SH-SY5Y (cell line): Measurements from ENCODE around the gene OSGEP.

Source experiments
- GATA2 ChIP-seq: IDR thresholded peaks from 2 replicates; pipeline ENCODE4 v1.6.1; 2011; ENCODE audit warnings: mild to moderate bottlenecking, low read depth, low read length
- GATA3 ChIP-seq: IDR thresholded peaks from 2 replicates; pipeline ENCODE4 v1.6.1; 2011; ENCODE audit warnings: low read depth, mild to moderate bottlenecking, low read length, moderate library complexity

DNA sequence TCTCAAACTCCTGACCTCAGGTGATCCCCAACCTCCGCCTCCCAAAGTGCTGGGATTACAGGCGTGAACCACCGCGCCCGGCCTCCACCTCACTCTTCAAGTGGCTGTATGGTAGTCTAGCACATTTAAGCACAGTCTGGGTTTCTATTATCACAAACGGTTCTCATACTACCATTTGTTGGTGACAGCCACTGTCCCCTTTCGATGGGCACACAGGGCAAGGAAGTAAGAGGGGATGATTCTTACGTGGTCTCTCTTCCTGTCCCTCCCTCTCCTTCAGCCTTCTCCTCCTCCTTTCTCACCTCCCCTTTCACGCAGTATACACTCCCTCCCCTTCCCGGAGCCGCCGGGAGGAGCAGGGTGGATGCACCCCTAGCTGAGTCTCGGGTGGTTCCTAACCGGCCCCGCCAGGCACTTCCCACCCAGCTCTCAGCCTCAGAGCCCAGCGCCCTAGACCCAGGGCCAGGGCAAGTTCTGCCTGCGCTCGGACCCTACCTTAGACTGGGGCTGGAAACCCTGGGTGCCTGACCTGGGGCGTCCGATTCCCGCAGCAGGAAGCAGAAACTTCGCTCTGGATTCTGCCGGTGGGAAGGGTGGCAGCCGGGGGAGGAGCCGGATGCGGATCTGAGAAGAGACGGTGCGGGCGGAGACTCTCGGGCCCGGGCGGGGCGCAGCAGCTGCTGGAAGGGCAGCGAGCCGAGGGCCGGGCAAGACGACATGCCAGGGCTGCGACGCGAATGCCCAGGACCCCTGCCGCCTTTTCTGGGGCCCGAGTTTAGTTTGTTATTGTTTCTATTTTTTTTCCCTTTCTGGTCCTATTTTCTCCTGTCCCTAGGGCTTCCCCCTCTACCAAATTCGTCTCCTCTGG is 41.5 kb downstream of the OSGEP start, which contains the start of gene TEP1:
- no peak for TF ChIP-seq GATA3
- TF ChIP-seq GATA2 = no peak
